ENCODE measurements around the gene APLP1. TPM values are rescaled to one million over a fixed set of nuclear protein-coding genes. Genes with fewer than 3 reads are reported as not detected.
"Not testable (repeated sequence)": the region's sequence is repeated elsewhere in the genome, so short reads cannot be mapped to it uniquely, and the experiment has no call there.

The APLP1 gene
- total RNA-seq, 4 donors from 2014 or later = 4.6 to 14.6 (median 8.8) TPM

DNA sequence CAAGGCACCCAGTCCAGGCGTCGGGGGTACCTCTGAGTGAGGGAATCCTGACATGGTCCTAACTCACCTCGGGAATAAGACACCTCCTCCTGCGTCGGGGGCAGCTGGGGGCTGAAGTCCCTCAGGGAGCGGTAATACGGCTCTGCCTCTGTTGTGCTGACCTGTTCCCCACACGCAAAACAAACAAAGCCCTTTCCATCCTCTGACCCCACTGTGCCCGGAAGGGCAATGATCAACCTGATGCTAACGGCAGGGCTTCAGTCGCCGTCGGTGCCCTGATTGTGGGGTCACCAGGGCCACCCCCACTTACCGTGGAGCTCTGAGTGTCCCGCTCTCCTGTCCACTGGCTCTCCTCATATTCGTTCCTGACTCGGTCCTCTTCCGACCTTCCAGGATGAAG, 37.4 kb upstream of the APLP1 start:
- 75% methylated on average over 13 of the region's 18 CpGs for WGBS
- no peaks in the 10 kb centered on the region for H3K9me3 ChIP-seq
- no peak overlapping the region for H3K27ac ChIP-seq (replicated peaks in 1 of 4)
- no peaks in the 10 kb centered on the region for H3K4me1 ChIP-seq
- H3K36me3 ChIP-seq = no peaks in the 10 kb centered on the region
- DNase-seq (ENCODE audit: extremely low spot score) = no peak
- no peak overlapping the region for H3K4me3 ChIP-seq
- TF ChIP-seq CTCF (IDR thresholded peaks at IDR 0.05) = no peak
- no peak for TF ChIP-seq POLR2A (IDR thresholded peaks at IDR 0.05; ENCODE audit: low read depth)
- no peak for TF ChIP-seq POLR2AphosphoS5 (IDR thresholded peaks at IDR 0.05)
- no peak for TF ChIP-seq EP300 (IDR thresholded peaks at IDR 0.05)
- intact Hi-C loops (cut with DNase I) = no loop called here
- peaks cover 0 to 84% (median 6%) of the 10 kb centered on the region in 4 donors for H3K27me3 ChIP-seq

- WGBS = 86% methylated on average over 4 of the region's 4 CpGs
- intact Hi-C loops (cut with DNase I) = no loop called here
- Histone ChIP-seq H3K27me3 (peaks cover 0 to 80% (median 6%) of the 10 kb centered on the region in 4 donors), H3K9me3 (no peaks in the 10 kb centered on the region), H3K27ac (replicated peaks in 1 of 4) (no peak overlapping the region), H3K4me3 (no peak overlapping the region), H3K4me1 (no peaks in the 10 kb centered on the region), H3K36me3 (no peaks in the 10 kb centered on the region)
- no peak for TF ChIP-seq POLR2A (IDR thresholded peaks at IDR 0.05; ENCODE audit: low read depth)
- TF ChIP-seq CTCF (IDR thresholded peaks at IDR 0.05) = no peak
- TF ChIP-seq EP300 (IDR thresholded peaks at IDR 0.05) = no peak
- TF ChIP-seq POLR2AphosphoS5 (IDR thresholded peaks at IDR 0.05) = no peak
- no peak for DNase-seq (ENCODE audit: extremely low spot score)
These were observed 36.3 kb upstream of the APLP1 start for GRCh38 chr19:35832054-35832453.

DNA sequence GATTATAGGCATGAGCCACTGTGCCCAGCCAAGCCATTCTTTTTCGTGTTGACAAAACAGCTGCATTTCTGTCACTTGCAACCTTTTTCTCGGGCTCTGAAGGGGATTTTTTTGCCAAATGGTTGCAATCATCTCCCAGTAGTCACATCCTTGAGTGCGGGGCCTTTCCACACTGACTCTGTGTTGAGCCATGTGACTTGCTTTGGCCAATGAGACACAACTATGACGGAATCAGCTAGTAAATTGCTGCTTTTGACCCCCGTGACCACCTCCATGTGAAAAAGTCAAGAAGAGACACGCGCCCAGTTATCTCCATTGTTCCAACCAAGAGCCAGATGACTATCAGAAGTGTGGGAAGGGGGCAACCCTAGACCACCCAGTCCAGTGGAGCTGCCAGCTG, 34.4 kb upstream of the APLP1 start:
- no peak overlapping the region for H3K27ac ChIP-seq (replicated peaks in 1 of 4)

DNA sequence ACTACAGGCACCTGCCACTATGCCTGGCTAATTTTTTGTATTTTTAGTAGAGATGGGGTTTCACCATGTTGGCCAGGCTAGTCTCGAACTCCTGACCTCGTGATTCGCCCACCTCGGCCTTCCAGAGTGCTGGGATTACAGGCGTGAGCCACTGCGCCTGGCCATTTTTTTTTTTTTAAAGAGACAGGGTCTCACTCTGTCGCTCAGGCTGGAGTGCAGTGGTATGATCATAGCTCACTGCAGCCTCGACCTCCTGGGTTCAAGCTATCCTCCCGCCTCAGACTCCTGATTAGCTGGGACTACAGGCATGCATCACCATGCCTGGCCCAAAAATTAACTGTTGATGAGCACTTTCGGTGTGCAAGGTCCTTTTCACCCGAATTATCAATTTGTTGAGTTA, 32.3 kb upstream of the APLP1 start:
- WGBS = 50% methylated on average over 11 of the region's 11 CpGs
- Histone ChIP-seq H3K9me3 (peaks cover 0 to 18% (median 13%) of the 10 kb centered on the region in 4 donors), H3K27me3 (peaks cover 0 to 60% (median 6%) of the 10 kb centered on the region in 4 donors)
- H3K4me3 ChIP-seq; H3K36me3 ChIP-seq; H3K4me1 ChIP-seq; H3K27ac ChIP-seq (replicated peaks in 1 of 4); intact Hi-C loops (cut with DNase I); DNase-seq (ENCODE audit: extremely low spot score): not testable (repeated sequence)

More for the DNA sequence above, 34.4 kb upstream of the APLP1 start:
- peaks cover 0 to 77% (median 6%) of the 10 kb centered on the region in 4 donors for H3K27me3 ChIP-seq
- H3K4me1 ChIP-seq = no peaks in the 10 kb centered on the region
- TF ChIP-seq EP300 (IDR thresholded peaks at IDR 0.05) (no peak), POLR2A (IDR thresholded peaks at IDR 0.05; ENCODE audit: low read depth) (no peak), CTCF (IDR thresholded peaks at IDR 0.05) (no peak)
- H3K4me3 ChIP-seq = no peak overlapping the region
- 51% methylated on average over 7 of the region's 7 CpGs for WGBS
- DNase-seq (ENCODE audit: extremely low spot score) = no peak
- H3K36me3 ChIP-seq = no peaks in the 10 kb centered on the region
- intact Hi-C loops (cut with DNase I) = no loop called here
- peaks cover 0 to 11% (median 7%) of the 10 kb centered on the region in 4 donors for H3K9me3 ChIP-seq

DNA sequence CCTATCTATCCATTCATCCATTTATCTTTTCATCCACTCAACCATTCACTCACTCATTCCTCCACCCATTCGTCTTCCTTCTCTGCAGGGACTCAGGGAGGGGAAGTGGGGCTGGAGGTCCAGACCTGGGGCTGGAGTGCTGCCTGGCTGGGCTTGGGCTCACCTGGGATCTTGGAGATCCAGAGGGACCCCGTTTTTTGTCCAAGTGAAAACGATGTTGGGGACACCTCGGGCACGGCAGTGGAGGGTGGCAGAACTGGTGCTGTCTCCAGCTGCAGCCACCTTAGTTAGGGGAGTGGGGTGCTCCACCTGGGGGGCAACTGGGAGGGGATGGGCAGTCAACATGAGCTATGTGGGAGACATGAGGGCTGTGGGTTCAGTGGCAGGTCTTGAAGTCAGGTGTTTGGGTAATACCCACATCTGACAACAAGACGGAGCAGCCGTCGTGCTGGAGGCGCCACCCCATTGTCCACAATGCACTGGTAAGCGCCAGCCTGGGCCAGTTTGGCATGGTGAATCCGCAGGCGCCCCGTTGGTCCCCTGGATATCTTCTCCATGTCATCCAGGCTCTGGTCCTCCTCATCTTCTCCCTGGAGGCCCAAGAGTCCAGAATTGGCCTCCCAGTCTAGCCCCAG, 26.3 kb upstream of the APLP1 start:
- H3K36me3 ChIP-seq = no peaks in the 10 kb centered on the region
- H3K27me3 ChIP-seq = peaks cover 0 to 72% (median 32%) of the 10 kb centered on the region in 4 donors
- H3K27ac ChIP-seq (replicated peaks in 1 of 4) = no peak overlapping the region
- no peak for DNase-seq (ENCODE audit: extremely low spot score)
- H3K4me1 ChIP-seq = peaks cover 9 to 25% (median 23%) of the 10 kb centered on the region in 4 donors
- WGBS = 82% methylated on average over 13 of the region's 13 CpGs
- H3K9me3 ChIP-seq = peaks cover 0 to 18% (median 13%) of the 10 kb centered on the region in 4 donors
- H3K4me3 ChIP-seq = no peak overlapping the region
- TF ChIP-seq POLR2AphosphoS5 (IDR thresholded peaks at IDR 0.05) (no peak), CTCF (IDR thresholded peaks at IDR 0.05) (no peak), EP300 (IDR thresholded peaks at IDR 0.05) (no peak), POLR2A (IDR thresholded peaks at IDR 0.05; ENCODE audit: low read depth) (no peak)
- intact Hi-C loops (cut with DNase I) = no loop called here
